Hematopoietic multipotent progenitor cell treated with erythropoietin and hydrocortisone succinate and interleukin-3 and kit ligand, for 17 days (in vitro differentiated cells): ENCODE data around the gene NSD1.
"Not testable (repeated sequence)": the region's sequence is repeated elsewhere in the genome, so short reads cannot be mapped to it uniquely, and the experiment has no call there.

Experiments used
- DNase-seq: peaks from one replicate; pipeline ENCODE4 v3.0.0-alpha.2; 2015; ENCODE audit warnings: low spot score

NSD1 gene

GRCh38 chr5:177128551-177128981 lies 5.0 kb upstream of the NSD1 start:
- DNase-seq, result no peak

- no peak for DNase-seq
Observed at GRCh38 chr5:177130211-177131018, 3.2 kb upstream of the NSD1 start.

- DNase-seq, result no peak
Observed at GRCh38 chr5:177131019-177131320, 2.6 kb upstream of the NSD1 start.

GRCh38 chr5:177131352-177132135 lies 2.0 kb upstream of the NSD1 start:
- DNase-seq, result no peak

GRCh38 chr5:177132136-177133095 lies 1.2 kb upstream of the NSD1 start:
- DNase-seq, result peak; percentile 27

- peak; percentile 57 for DNase-seq
Observed at GRCh38 chr5:177133853-177134696, 502 bp downstream of the NSD1 start.

- DNase-seq, result peak; percentile 19
Observed at GRCh38 chr5:177134697-177135225, 1.2 kb downstream of the NSD1 start.

GRCh38 chr5:177140312-177140711 lies 6.7 kb downstream of the NSD1 start:
- no peak for DNase-seq

- DNase-seq, result peak; percentile 2
Observed at GRCh38 chr5:177141496-177141895, 7.9 kb downstream of the NSD1 start.

GRCh38 chr5:177142098-177142611 lies 8.6 kb downstream of the NSD1 start:
- DNase-seq, result peak; percentile 7

GRCh38 chr5:177142778-177143177 lies 9.2 kb downstream of the NSD1 start:
- DNase-seq, result peak; percentile 3

- no peak for DNase-seq
Observed at GRCh38 chr5:177146891-177147638, 13.5 kb downstream of the NSD1 start.

- not testable (repeated sequence) for DNase-seq
Observed at GRCh38 chr5:177150061-177150460, 16.5 kb downstream of the NSD1 start.

- DNase-seq, result no peak
Observed at GRCh38 chr5:177154003-177154643, 20.6 kb downstream of the NSD1 start.

- no peak for DNase-seq
Observed at GRCh38 chr5:177162379-177162778, 28.8 kb downstream of the NSD1 start.

GRCh38 chr5:177163500-177163899 lies 29.9 kb downstream of the NSD1 start:
- no peak for DNase-seq

- DNase-seq, result no peak
Observed at GRCh38 chr5:177169271-177169670, 35.7 kb downstream of the NSD1 start.

GRCh38 chr5:177171961-177172360 lies 38.4 kb downstream of the NSD1 start:
- no peak for DNase-seq

GRCh38 chr5:177175336-177175735 lies 41.8 kb downstream of the NSD1 start:
- no peak for DNase-seq
